Measurements from ENCODE around the gene STT3B. TPM values are rescaled to one million over a fixed set of nuclear protein-coding genes. Genes with fewer than 3 reads are reported as not detected.
"Not testable (repeated sequence)": the region's sequence is repeated elsewhere in the genome, so short reads cannot be mapped to it uniquely, and the experiment has no call there.

Gene STT3B
- total RNA-seq, 2 donors from 2014 or later = 100 to 119 TPM

DNA sequence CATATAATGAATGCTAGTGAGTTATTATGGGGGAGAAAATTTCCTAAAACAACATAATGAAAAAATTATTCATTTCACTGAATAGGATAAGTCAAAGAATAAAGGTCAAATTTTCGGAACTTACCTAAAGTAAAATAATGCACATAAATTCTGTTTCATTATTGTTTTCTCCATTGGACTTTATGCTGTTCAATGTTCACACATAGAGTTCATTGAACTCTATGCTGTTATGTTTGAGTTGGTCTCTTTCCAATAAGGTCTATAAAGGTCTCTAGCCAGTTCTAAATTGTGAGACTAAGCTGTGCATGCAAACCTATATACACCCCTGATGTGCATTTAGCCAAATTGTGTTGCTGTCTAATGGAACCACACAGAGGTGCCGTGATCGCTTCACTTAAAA, 28.5 kb upstream of the STT3B start:
- ATAC-seq (replicated peaks in 1 of 2) (no peak), DNase-seq (no peak)
- Mint-ChIP-seq H3K27ac (no peak overlapping the region), H3K4me3 (no peak overlapping the region), H3K36me3 (ENCODE audit: insufficient read depth in 2 of 2) (no peaks in the 10 kb centered on the region), H3K4me1 (ENCODE audit: low read depth) (peaks cover 40% of the 10 kb centered on the region), H3K27me3 (ENCODE audit: low read depth) (no peaks in the 10 kb centered on the region), H3K9me3 (no peaks in the 10 kb centered on the region)

DNA sequence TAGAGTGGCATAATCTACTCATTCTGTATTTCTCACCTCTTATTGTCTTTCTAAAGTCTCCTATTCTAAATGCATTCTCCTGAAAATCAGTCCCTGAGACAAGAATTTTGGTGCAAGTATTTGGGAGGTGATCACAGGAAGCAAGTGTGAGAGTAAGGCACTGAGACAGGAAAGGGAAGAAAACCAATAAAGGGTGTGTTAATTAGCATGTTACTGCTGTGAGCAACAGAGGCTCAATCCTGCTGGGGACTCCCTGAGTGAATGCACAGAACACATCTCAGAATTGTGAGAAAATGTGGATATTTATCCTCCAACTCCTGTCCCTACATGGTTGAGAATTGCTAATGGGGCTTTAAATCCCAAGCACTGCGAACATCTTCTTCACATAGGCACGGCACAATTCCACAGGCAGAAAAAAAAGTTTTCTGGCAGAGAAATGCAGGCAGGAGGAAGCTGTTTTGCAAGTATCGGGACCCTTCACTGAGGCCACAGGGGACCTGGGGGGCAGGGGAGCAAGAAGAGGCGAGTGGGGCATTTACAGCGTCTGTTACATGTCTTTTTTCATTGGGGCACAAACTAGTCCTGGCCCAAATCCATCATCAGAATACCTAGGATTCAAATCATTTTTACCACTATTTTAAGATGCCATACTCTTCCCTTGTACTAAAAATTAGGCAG, 27.2 kb upstream of the STT3B start:
- no peak overlapping the region for H3K27ac Mint-ChIP-seq
- ATAC-seq (replicated peaks in 1 of 2) = no peak
- no peaks in the 10 kb centered on the region for H3K9me3 Mint-ChIP-seq
- no peaks in the 10 kb centered on the region for H3K36me3 Mint-ChIP-seq (ENCODE audit: insufficient read depth in 2 of 2)
- H3K27me3 Mint-ChIP-seq (ENCODE audit: low read depth) = no peaks in the 10 kb centered on the region
- DNase-seq = no peak
- H3K4me1 Mint-ChIP-seq (ENCODE audit: low read depth) = peaks cover 46% of the 10 kb centered on the region
- no peak overlapping the region for H3K4me3 Mint-ChIP-seq

DNA sequence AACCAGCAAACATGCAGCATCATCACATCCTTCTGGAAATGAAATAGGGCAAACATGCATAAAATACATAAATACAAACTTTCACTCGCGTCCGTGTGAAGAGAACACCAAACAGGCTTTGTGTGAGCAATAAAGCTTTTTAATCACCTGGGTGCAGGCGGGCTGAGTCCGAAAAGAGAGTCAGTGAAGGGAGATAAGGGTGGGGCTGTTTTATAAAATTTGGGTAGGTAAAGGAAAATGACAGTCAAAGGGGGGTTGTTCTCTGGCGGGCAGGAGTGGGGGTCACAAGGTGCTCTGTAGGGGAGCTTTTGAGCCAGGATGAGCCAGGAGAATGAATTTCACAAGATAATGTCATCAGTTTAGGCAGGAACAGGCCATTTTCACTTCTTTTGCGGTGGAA, 26.2 kb upstream of the STT3B start:
- H3K36me3 Mint-ChIP-seq (ENCODE audit: insufficient read depth in 2 of 2); DNase-seq; H3K27me3 Mint-ChIP-seq (ENCODE audit: low read depth); ATAC-seq (replicated peaks in 1 of 2); H3K27ac Mint-ChIP-seq; H3K4me3 Mint-ChIP-seq; H3K9me3 Mint-ChIP-seq: not testable (repeated sequence)
- H3K4me1 Mint-ChIP-seq (ENCODE audit: low read depth) = peaks cover 46% of the 10 kb centered on the region

DNA sequence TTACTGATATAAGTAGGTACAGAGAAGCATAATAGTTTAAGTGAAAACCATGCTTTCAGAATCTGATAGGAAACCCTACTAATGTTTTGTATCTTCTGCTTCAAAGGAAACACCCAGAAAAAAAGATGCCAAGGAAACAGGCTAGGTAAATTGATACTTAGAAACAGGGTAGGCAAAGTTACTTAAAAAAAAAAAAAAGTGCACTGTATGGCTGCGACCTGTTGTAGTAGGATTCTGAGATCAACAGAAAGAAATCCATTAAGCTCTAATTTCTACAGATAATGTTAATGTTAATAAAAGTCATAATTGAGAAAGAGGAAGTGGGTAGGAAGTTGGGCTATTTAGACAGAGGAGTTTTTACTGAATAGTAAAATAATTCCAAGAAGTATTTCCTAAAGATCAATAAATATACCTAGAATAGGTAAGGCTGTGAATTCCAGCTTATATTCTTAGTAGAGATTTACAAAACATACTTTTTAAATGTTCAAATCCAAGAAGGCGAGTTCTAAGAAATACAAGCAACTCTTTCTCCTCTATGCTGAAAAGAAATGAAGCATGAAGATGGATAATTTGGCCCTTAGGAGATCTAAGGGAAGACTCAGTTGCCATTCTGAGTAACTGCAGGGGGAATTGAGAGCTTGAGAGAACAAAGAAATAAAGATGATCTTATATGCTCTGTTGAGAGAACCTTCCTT, 24.1 kb upstream of the STT3B start:
- DNase-seq = no peak
- Mint-ChIP-seq H3K27me3 (ENCODE audit: low read depth) (no peaks in the 10 kb centered on the region), H3K9me3 (peaks cover 0 to 1% of the 10 kb centered on the region in 2 donors), H3K27ac (peak overlapping the region; percentile 80), H3K36me3 (ENCODE audit: insufficient read depth in 2 of 2) (no peaks in the 10 kb centered on the region), H3K4me1 (ENCODE audit: low read depth) (peaks cover 40% of the 10 kb centered on the region), H3K4me3 (peak overlapping the region in 1 of 2 donors; percentile 57)
- no peak for ATAC-seq (replicated peaks in 1 of 2)

DNA sequence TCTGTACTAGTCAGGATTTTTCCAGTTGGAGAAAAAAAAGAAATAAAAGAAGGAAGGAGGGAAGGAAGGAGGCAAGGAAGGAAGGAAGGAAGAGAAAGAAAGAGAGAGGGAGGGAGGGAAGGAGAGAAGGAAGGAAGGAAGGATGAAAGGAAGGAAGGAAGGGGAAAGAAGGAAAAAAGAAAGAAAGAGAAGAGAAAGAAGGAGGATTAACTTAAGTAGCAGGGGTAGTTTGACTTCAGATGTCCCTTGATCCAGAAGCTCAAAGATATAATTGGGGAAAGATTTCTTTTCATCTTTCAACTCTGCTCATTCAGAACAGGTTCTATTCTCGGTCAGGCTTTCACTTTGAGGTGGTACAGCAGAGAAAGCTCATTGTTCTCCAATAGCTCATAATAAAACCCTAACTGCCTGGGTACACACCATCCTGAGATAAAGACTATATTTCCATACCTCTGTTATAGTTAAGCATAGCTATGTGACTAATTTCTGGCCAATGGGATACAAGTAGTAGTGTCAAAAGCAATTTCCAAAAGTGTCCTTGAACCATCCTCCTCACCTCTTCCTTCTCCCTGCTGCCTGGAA, 23.5 kb upstream of the STT3B start:
- Mint-ChIP-seq H3K27me3 (ENCODE audit: low read depth) (no peaks in the 10 kb centered on the region), H3K4me1 (ENCODE audit: low read depth) (peaks cover 40% of the 10 kb centered on the region), H3K27ac (peak overlapping the region; percentile 80), H3K9me3 (peaks cover 0 to 1% of the 10 kb centered on the region in 2 donors), H3K36me3 (ENCODE audit: insufficient read depth in 2 of 2) (no peaks in the 10 kb centered on the region), H3K4me3 (peak overlapping the region in 1 of 2 donors; percentile 50)
- DNase-seq = peak in 1 of 2 donors; percentile 7
- ATAC-seq (replicated peaks in 1 of 2) = peak in 1 of 2 donors; percentile 69

DNA sequence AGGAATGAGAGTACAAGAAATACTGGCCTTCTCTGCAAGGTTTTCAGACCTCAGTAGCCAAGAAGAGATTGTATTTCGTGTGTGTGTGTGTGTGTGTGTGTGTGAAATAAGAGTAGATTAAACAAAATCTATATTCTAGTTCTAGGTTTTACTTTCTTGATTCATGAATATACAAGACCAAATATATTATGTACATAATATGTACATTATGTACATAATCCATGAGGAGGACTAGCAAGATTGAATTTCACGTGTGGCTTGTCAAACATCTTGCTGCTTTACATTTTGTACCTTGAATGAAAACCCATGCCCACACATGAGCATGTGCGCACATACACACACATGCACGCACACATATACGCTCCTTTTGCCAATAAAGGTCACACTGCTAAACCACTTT, 18.2 kb upstream of the STT3B start:
- ATAC-seq (replicated peaks in 1 of 2) (no peak), DNase-seq (no peak)
- no peaks in the 10 kb centered on the region for H3K36me3 Mint-ChIP-seq (ENCODE audit: insufficient read depth in 2 of 2)
- no peaks in the 10 kb centered on the region for H3K27me3 Mint-ChIP-seq (ENCODE audit: low read depth)
- H3K27ac Mint-ChIP-seq = no peak overlapping the region
- peaks cover 2% of the 10 kb centered on the region for H3K4me1 Mint-ChIP-seq (ENCODE audit: low read depth)
- H3K9me3 Mint-ChIP-seq = peaks cover 0 to 1% of the 10 kb centered on the region in 2 donors
- H3K4me3 Mint-ChIP-seq = no peak overlapping the region

DNA sequence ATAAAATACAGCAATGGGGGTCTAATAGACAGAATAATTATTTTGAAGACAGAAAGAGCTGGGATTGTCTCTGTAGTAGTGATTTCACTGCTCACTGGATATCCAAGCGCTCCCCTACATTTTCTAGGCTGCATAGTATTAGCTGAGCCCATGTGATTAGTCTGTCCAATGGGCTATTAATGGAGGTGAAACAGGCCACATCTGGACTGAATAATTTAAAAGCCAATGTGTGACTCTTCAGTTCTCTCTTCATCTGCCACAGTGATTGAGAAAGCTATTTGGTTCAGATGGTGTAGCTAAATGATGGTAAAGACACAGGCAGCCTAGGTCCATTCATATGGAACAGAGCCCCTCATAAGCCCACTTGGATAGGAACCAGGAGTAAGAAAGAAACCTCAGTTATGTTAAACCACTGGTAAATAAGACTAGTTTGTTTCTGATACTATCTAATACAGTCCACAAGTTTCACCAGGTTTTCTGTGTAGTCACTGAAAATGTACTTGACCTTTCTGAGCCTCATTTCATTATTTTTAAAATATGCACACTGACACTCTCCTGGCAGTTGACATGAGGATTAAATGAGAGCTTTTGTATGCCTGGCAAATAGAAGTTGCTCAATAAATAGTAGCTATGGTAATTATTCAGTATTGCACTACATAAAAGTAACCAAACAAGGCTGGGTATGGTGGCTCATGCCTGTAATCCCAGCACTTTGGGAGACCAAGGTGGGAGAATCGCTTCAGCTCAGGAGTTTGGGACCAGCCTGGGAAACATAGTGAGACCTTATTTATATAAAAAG, 17.0 kb upstream of the STT3B start:
- Mint-ChIP-seq H3K9me3 (peaks cover 0 to 1% of the 10 kb centered on the region in 2 donors), H3K27me3 (ENCODE audit: low read depth) (no peaks in the 10 kb centered on the region), H3K4me1 (ENCODE audit: low read depth) (no peaks in the 10 kb centered on the region), H3K4me3 (no peak overlapping the region), H3K36me3 (ENCODE audit: insufficient read depth in 2 of 2) (no peaks in the 10 kb centered on the region), H3K27ac (no peak overlapping the region)
- ATAC-seq (replicated peaks in 1 of 2) (no peak), DNase-seq (no peak)

DNA sequence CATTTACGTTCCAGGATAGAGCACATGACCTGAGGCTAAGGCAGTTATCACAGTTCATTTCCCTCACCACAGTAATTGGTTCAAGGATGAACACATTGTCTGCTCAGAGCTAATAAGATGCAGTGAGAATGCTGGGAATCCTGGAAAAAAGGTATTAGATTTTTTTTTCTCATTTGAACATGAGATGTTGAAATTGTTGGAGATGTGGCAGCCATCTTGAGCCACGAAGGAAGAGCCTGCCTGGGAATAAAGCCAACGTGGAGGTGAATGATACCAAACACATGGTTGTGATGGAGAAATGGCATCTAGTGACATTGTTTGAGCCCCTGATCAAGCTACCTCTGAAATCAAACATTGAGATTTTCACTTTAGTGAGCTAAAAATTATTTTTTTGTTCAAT, 16.0 kb upstream of the STT3B start:
- DNase-seq (no peak), ATAC-seq (replicated peaks in 1 of 2) (no peak)
- H3K4me3 Mint-ChIP-seq = no peak overlapping the region
- no peak overlapping the region for H3K27ac Mint-ChIP-seq
- peaks cover 3% of the 10 kb centered on the region for H3K4me1 Mint-ChIP-seq (ENCODE audit: low read depth)
- H3K9me3 Mint-ChIP-seq = no peaks in the 10 kb centered on the region
- no peaks in the 10 kb centered on the region for H3K27me3 Mint-ChIP-seq (ENCODE audit: low read depth)
- no peaks in the 10 kb centered on the region for H3K36me3 Mint-ChIP-seq (ENCODE audit: insufficient read depth in 2 of 2)

DNA sequence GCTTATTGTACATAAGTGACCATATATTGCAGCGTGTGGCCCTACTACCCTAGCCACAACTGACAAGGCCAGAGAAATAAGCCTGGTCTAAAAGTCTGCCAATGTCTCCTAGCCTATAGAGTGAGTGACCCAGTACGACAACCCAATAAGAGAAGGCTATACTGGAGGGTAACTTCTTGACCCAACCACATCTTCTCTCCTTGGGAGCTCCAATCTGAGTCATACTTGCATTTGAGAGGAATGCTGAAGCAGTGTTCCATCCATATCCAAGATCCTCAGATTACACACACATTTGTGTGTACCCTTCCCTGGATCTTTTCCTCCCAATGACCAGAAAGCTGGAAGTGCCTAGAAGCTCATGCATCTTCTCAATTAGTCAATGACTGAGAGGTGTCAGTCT, 11.3 kb upstream of the STT3B start:
- Mint-ChIP-seq H3K4me1 (ENCODE audit: low read depth) (peaks cover 11% of the 10 kb centered on the region), H3K4me3 (no peak overlapping the region), H3K27ac (no peak overlapping the region), H3K9me3 (no peaks in the 10 kb centered on the region), H3K27me3 (ENCODE audit: low read depth) (no peaks in the 10 kb centered on the region), H3K36me3 (ENCODE audit: insufficient read depth in 2 of 2) (peaks cover 0 to 1% of the 10 kb centered on the region in 2 donors)
- ATAC-seq (replicated peaks in 1 of 2) = no peak
- DNase-seq = no peak

DNA sequence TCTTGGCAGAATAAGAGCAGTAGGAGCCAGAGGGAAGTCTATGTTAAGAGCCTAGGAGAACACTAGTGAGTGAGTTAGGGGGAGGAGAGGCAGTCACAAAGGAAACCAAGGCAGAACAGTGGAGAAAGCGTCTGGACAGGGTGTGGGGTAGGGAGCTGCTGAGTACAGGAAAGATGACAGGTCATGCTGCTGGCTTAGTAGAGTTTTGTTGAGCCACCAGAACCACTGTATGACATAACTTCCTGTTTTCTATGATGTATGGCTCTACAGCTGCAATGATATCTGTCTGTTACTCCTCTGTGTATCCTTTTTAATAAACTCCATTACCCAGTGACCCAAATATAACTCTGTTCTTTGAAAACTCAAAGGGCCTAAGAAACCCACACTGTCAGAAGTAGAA, 10.6 kb upstream of the STT3B start:
- H3K27ac Mint-ChIP-seq = no peak overlapping the region
- no peaks in the 10 kb centered on the region for H3K9me3 Mint-ChIP-seq
- H3K36me3 Mint-ChIP-seq (ENCODE audit: insufficient read depth in 2 of 2) = peaks cover 0 to 1% of the 10 kb centered on the region in 2 donors
- H3K4me1 Mint-ChIP-seq (ENCODE audit: low read depth) = peaks cover 11% of the 10 kb centered on the region
- no peaks in the 10 kb centered on the region for H3K27me3 Mint-ChIP-seq (ENCODE audit: low read depth)
- peak; percentile 83 to 99 for ATAC-seq (replicated peaks in 1 of 2)
- H3K4me3 Mint-ChIP-seq = peak overlapping the region in 1 of 2 donors; percentile 8
- DNase-seq = peak in 1 of 2 donors; percentile 26

DNA sequence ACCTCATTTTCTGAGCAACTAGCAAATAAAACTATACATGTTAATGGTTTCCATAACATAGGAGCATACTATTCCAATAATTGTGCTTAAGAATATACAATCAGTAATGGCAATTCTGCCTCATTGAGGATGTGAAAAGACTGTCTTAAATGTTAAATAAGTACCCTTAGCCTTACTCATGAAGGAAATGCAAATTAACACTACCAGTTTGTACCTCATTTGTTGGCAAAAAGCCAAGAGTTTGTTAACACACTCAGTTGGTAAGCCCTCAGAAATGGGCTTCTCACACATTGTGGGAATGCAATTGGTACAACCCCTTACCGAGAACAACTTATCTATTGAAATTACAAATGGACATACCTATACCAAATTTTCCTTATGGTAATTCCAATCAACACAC, 9.2 kb upstream of the STT3B start:
- Mint-ChIP-seq H3K27ac (no peak overlapping the region), H3K4me1 (ENCODE audit: low read depth) (peaks cover 11% of the 10 kb centered on the region), H3K27me3 (ENCODE audit: low read depth) (no peaks in the 10 kb centered on the region), H3K4me3 (no peak overlapping the region), H3K36me3 (ENCODE audit: insufficient read depth in 2 of 2) (peaks cover 0 to 1% of the 10 kb centered on the region in 2 donors), H3K9me3 (no peaks in the 10 kb centered on the region)
- no peak for ATAC-seq (replicated peaks in 1 of 2)
- DNase-seq = no peak

DNA sequence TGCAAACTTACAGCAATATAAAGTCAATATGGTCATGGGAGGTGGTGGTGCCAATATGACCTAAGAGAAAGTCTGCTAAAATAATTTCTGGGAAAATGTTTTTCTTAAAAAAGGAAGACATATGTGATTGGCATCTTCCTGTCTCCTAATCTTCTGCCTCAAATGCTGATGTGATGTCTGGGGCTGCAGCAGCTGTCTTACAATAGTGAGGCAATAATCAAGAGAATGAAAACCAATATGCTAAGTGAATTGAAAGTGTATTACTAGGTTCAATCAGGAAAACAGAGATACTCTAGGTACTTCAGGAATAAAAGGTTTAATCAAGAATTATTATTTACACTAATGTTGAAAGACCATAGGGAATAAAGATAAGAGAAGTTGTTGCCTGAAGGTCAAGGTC, 7.2 kb upstream of the STT3B start:
- H3K36me3 Mint-ChIP-seq (ENCODE audit: insufficient read depth in 2 of 2) = peaks cover 0 to 1% of the 10 kb centered on the region in 2 donors
- ATAC-seq (replicated peaks in 1 of 2) = no peak
- no peaks in the 10 kb centered on the region for H3K9me3 Mint-ChIP-seq
- H3K4me3 Mint-ChIP-seq = no peak overlapping the region
- DNase-seq = no peak
- peaks cover 11% of the 10 kb centered on the region for H3K4me1 Mint-ChIP-seq (ENCODE audit: low read depth)
- no peaks in the 10 kb centered on the region for H3K27me3 Mint-ChIP-seq (ENCODE audit: low read depth)
- H3K27ac Mint-ChIP-seq = no peak overlapping the region

DNA sequence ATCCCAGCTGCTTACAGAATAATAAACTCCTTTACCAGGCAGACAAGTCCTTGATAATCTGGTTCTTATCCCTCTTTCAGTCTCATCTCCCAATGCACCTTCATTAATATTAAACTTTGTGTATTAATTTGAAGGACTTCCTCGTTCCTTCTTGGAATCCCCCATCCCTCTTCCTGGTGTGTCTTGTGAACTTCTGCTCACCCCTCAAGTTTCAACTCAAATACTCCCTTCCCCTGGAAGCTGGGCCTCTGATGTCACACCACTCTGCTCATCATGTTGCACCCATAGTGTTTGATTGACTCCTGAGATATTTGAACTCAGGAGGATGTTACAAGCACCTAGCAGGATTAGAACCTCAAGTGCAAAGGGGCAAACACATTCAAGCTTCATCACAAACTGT, 3.3 kb upstream of the STT3B start:
- Mint-ChIP-seq H3K9me3 (no peaks in the 10 kb centered on the region), H3K36me3 (ENCODE audit: insufficient read depth in 2 of 2) (peaks cover 0 to 2% of the 10 kb centered on the region in 2 donors), H3K27ac (no peak overlapping the region), H3K4me1 (ENCODE audit: low read depth) (peaks cover 3% of the 10 kb centered on the region), H3K27me3 (ENCODE audit: low read depth) (no peaks in the 10 kb centered on the region), H3K4me3 (no peak overlapping the region)
- ATAC-seq (replicated peaks in 1 of 2) (no peak), DNase-seq (no peak)

Data from activated T-cell treated with anti-CD3 and anti-CD28 coated beads, Interleukin-2, amount 50 U/mL, for 72 hours (primary cell).